Upper lobe of left lung (tissue), 4 donors: Measurements from ENCODE around the gene IGIP.

Source experiments
- CTCF ChIP-seq, 6 experiments: fragments of 450-650 bp in 4 of 6; fragments of 200-600 bp in 2 of 6; sonication (generic) in 2 of 6; IDR thresholded peaks; one replicate each; pipeline ENCODE4 v1.5.1; 2016 to 2019; ENCODE audit warnings: antibody characterized with exemption in 6 of 6
- POLR2A ChIP-seq, 4 donors: fragments of 450-650 bp; IDR thresholded peaks; one replicate each; pipeline ENCODE4 v1.5.1; 2016 to 2017; ENCODE audit warnings: antibody characterized with exemption in 4 of 4, mild to moderate bottlenecking in 2 of 4

- peak in 2 of 4 donors; percentile 18 to 52 for TF ChIP-seq POLR2A (IDR thresholded peaks at IDR 0.05)
- TF ChIP-seq CTCF (IDR thresholded peaks at IDR 0.05): peak in 1 of 6 experiments; percentile 7
Observed at GRCh38 chr5:140114341-140115185, 11.2 kb upstream of the IGIP start.
